Large intestine (tissue), 3 donors: ENCODE results near the gene PTH1R. TPM values are rescaled to one million over a fixed set of nuclear protein-coding genes. Genes with fewer than 3 reads are reported as not detected.

ENCODE experiments used
- DNase-seq, 2 donors: peaks; one replicate each; pipeline versions ENCODE4 v3.0.0 to v3.0.0-alpha.2; 2013
- H3K27ac ChIP-seq: one replicate; pipeline ENCODE4 v1.5.1; 2013; ENCODE audit warnings: low read length
- H3K27me3 ChIP-seq: 2 replicates; pipeline ENCODE4 v1.6.1; 2013; ENCODE audit warnings: low read length; ENCODE audit not compliant: control insufficient read depth, insufficient read depth
- H3K36me3 ChIP-seq: 2 replicates; pipeline ENCODE4 v1.6.1; 2013; ENCODE audit warnings: low read length; ENCODE audit not compliant: control insufficient read depth, insufficient read depth
- H3K4me1 ChIP-seq: one replicate; pipeline ENCODE4 v1.6.1; 2013; ENCODE audit warnings: low read length; ENCODE audit not compliant: control insufficient read depth, insufficient read depth
- H3K4me3 ChIP-seq: one replicate; pipeline ENCODE4 v1.5.1; 2013; ENCODE audit warnings: low read length
- H3K9me3 ChIP-seq: one replicate; pipeline ENCODE4 v1.6.1; 2013; ENCODE audit warnings: mild to moderate bottlenecking, low read depth, low read length, moderate library complexity; ENCODE audit not compliant: control insufficient read depth
- WGBS: methylation state at CpG from one replicate; pipeline ENCODE4 v1.1.5; 2013; ENCODE audit warnings: low lambda C conversion rate; ENCODE audit not compliant: insufficient coverage; 5-methylcytosine and 5-hydroxymethylcytosine counted together
- polyA plus RNA-seq: library from polyadenylated mRNA; unstranded; fragments of 120-200 nt; gene quantifications from one replicate; pipeline ENCODE4 v1.2.1, GENCODE V29; 2013

The PTH1R gene
- polyA plus RNA-seq, 1 donor, result 8.7 TPM

GRCh38 chr3:46930166-46930944 lies 52.8 kb downstream of the PTH1R start:
- H3K4me1 ChIP-seq, result peaks cover 83% of the 10 kb centered on the region

GRCh38 chr3:46930945-46931403 lies 53.5 kb downstream of the PTH1R start:
- Histone ChIP-seq H3K27ac (peak overlapping the region; percentile 85), H3K4me1 (peaks cover 85% of the 10 kb centered on the region), H3K27me3 (no peaks in the 10 kb centered on the region), H3K4me3 (no peak overlapping the region), H3K9me3 (no peaks in the 10 kb centered on the region), H3K36me3 (peaks cover 19% of the 10 kb centered on the region)
- no peak for DNase-seq
- no CpG with 5 or more reads among the region's 3 CpGs for WGBS

More at GRCh38 chr3:46930166-46930944, 52.8 kb downstream of the PTH1R start:
- peaks cover 26% of the 10 kb centered on the region for H3K36me3 ChIP-seq
- DNase-seq, result peak in 1 of 2 donors; percentile 56
- no peak overlapping the region for H3K4me3 ChIP-seq
- no peaks in the 10 kb centered on the region for H3K27me3 ChIP-seq
- no peaks in the 10 kb centered on the region for H3K9me3 ChIP-seq
- WGBS, result no CpG with 5 or more reads among the region's 9 CpGs
- H3K27ac ChIP-seq, result peak overlapping the region; percentile 85

GRCh38 chr3:46931631-46932331 lies 54.3 kb downstream of the PTH1R start:
- Histone ChIP-seq H3K4me1 (peaks cover 85% of the 10 kb centered on the region), H3K27me3 (no peaks in the 10 kb centered on the region), H3K9me3 (no peaks in the 10 kb centered on the region), H3K27ac (peak overlapping the region; percentile 85), H3K36me3 (peaks cover 18% of the 10 kb centered on the region), H3K4me3 (no peak overlapping the region)
- peak; percentile 72 to 88 for DNase-seq
- WGBS, result no CpG with 5 or more reads among the region's 6 CpGs

- WGBS, result 100% methylated on average over 1 of the region's 7 CpGs
- H3K4me3 ChIP-seq, result no peak overlapping the region
- peak overlapping the region; percentile 85 for H3K27ac ChIP-seq
- DNase-seq, result peak in 1 of 2 donors; percentile 50
- peaks cover 85% of the 10 kb centered on the region for H3K4me1 ChIP-seq
- H3K36me3 ChIP-seq, result peaks cover 23% of the 10 kb centered on the region
- H3K9me3 ChIP-seq, result no peaks in the 10 kb centered on the region
- no peaks in the 10 kb centered on the region for H3K27me3 ChIP-seq
Measured at GRCh38 chr3:46932455-46933225, 55.1 kb downstream of the PTH1R start.

- H3K4me3 ChIP-seq, result no peak overlapping the region
- H3K36me3 ChIP-seq, result peaks cover 28% of the 10 kb centered on the region
- no CpG with 5 or more reads among the region's 6 CpGs for WGBS
- peak overlapping the region; percentile 85 for H3K27ac ChIP-seq
- H3K4me1 ChIP-seq, result peaks cover 88% of the 10 kb centered on the region
- H3K9me3 ChIP-seq, result no peaks in the 10 kb centered on the region
- no peak for DNase-seq
- no peaks in the 10 kb centered on the region for H3K27me3 ChIP-seq
Measured at GRCh38 chr3:46933261-46933660, 55.7 kb downstream of the PTH1R start.

- H3K4me1 ChIP-seq, result peaks cover 96% of the 10 kb centered on the region
- peak overlapping the region; percentile 89 for H3K27ac ChIP-seq
- WGBS, result no CpG with 5 or more reads among the region's 2 CpGs
- no peak overlapping the region for H3K4me3 ChIP-seq
- H3K27me3 ChIP-seq, result no peaks in the 10 kb centered on the region
- no peak for DNase-seq
- no peaks in the 10 kb centered on the region for H3K9me3 ChIP-seq
- peaks cover 28% of the 10 kb centered on the region for H3K36me3 ChIP-seq
Measured at GRCh38 chr3:46934072-46934471, 56.6 kb downstream of the PTH1R start.

GRCh38 chr3:46934498-46935167 lies 57.1 kb downstream of the PTH1R start:
- no peaks in the 10 kb centered on the region for H3K9me3 ChIP-seq
- no peak overlapping the region for H3K4me3 ChIP-seq
- no peak for DNase-seq
- H3K27ac ChIP-seq, result peak overlapping the region; percentile 89
- no CpG with 5 or more reads among the region's 8 CpGs for WGBS
- peaks cover 33% of the 10 kb centered on the region for H3K36me3 ChIP-seq
- H3K27me3 ChIP-seq, result no peaks in the 10 kb centered on the region
- peaks cover 97% of the 10 kb centered on the region for H3K4me1 ChIP-seq

- Histone ChIP-seq H3K27me3 (no peaks in the 10 kb centered on the region), H3K4me1 (peaks cover 97% of the 10 kb centered on the region), H3K36me3 (peaks cover 40% of the 10 kb centered on the region), H3K9me3 (no peaks in the 10 kb centered on the region), H3K27ac (peak overlapping the region; percentile 89), H3K4me3 (no peak overlapping the region)
- WGBS, result no CpG with 5 or more reads among the region's 7 CpGs
- peak; percentile 95 to 96 for DNase-seq
Measured at GRCh38 chr3:46935168-46935858, 57.8 kb downstream of the PTH1R start.

GRCh38 chr3:46935989-46936558 lies 58.6 kb downstream of the PTH1R start:
- Histone ChIP-seq H3K27me3 (no peaks in the 10 kb centered on the region), H3K36me3 (peaks cover 48% of the 10 kb centered on the region), H3K4me3 (no peak overlapping the region), H3K9me3 (no peaks in the 10 kb centered on the region), H3K27ac (peak overlapping the region; percentile 89), H3K4me1 (peaks cover 96% of the 10 kb centered on the region)
- 60% methylated on average over 2 of the region's 7 CpGs for WGBS
- DNase-seq, result no peak
